Astrocyte (in vitro differentiated cells and primary cell): ENCODE results near the gene ABT1.

Experiments used
- CTCF ChIP-seq: IDR thresholded peaks from 2 replicates; pipeline ENCODE4 v1.5.1; 2011; ENCODE audit warnings: low read depth, mild to moderate bottlenecking, inconsistent platforms, low read length, moderate library complexity; ENCODE audit not compliant: insufficient read depth
- EZH2 ChIP-seq: IDR thresholded peaks from 2 replicates; pipeline ENCODE4 v1.6.1; 2012; ENCODE audit warnings: mild to moderate bottlenecking, low read length, inconsistent platforms; ENCODE audit not compliant: insufficient read depth

DNA sequence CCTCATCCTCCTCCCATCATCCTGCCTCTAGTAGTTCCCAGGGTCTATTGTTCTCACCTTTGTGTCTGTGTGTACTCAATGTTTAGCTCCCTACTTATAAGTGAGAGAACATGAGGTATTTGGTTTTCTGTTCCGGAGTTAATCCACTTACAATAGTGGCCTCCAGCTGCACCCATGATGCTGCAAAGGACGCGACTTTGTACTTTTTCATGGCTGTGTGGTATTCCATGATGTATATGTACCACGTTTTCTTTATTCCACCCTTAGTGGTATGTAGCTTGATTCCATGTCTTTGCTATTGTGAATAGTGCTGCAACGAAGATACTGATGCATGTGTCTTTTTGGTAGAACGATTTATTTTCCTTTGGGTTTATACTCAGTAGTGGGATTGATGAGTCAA lies 18.5 kb upstream of the ABT1 start:
- TF ChIP-seq CTCF = no peak
- TF ChIP-seq EZH2 = no peak
